ENCODE data around the gene TTYH1.
"Not testable (repeated sequence)": the region's sequence is repeated elsewhere in the genome, so short reads cannot be mapped to it uniquely, and the experiment has no call there.

- TF ChIP-seq CTCF (conservative IDR thresholded peaks at IDR 0.05); ZFX (IDR thresholded peaks at IDR 0.05): not testable (repeated sequence)
These were observed 49.5 kb upstream of the TTYH1 start for GRCh38 chr19:54365798-54366197.
